AG09309 (cell line): ENCODE data around the gene FARP1.
A peak's percentile ranks its signal among the peaks of the same experiment; 100 is the strongest.

Experiments used
- DNase-seq: peaks from one replicate; pipeline ENCODE4 v3.0.0-alpha.2; 2010; ENCODE audit warnings: low read depth
- H3K4me3 ChIP-seq: 2 replicates; pipeline ENCODE4 v1.5.1; 2011; ENCODE audit warnings: mild to moderate bottlenecking, low read depth, low read length, moderate library complexity; ENCODE audit not compliant: control insufficient read depth
- CTCF ChIP-seq: IDR thresholded peaks from 2 replicates; pipeline ENCODE4 v1.5.1; 2011; ENCODE audit warnings: mild to moderate bottlenecking, low read depth, low read length, inconsistent platforms; ENCODE audit not compliant: insufficient read depth, control insufficient read depth; ENCODE audit errors: missing control alignments

The FARP1 gene

GRCh38 chr13:98129059-98129746 lies 13.7 kb upstream of the FARP1 start:
- TF ChIP-seq CTCF, result no peak
- H3K4me3 ChIP-seq, result no peak overlapping the region
- no peak for DNase-seq

GRCh38 chr13:98133946-98134345 lies 8.9 kb upstream of the FARP1 start:
- DNase-seq, result no peak
- no peak for TF ChIP-seq CTCF
- H3K4me3 ChIP-seq, result no peak overlapping the region

GRCh38 chr13:98134901-98135300 lies 8.0 kb upstream of the FARP1 start:
- no peak for TF ChIP-seq CTCF
- H3K4me3 ChIP-seq, result no peak overlapping the region
- no peak for DNase-seq

GRCh38 chr13:98141091-98141490 lies 1.8 kb upstream of the FARP1 start:
- H3K4me3 ChIP-seq, result no peak overlapping the region
- DNase-seq, result no peak
- TF ChIP-seq CTCF, result no peak

GRCh38 chr13:98141509-98142379 lies 1.1 kb upstream of the FARP1 start:
- no peak for TF ChIP-seq CTCF
- H3K4me3 ChIP-seq, result no peak overlapping the region
- no peak for DNase-seq

GRCh38 chr13:98143157-98143553 lies 261 bp downstream of the FARP1 start:
- H3K4me3 ChIP-seq, result peak overlapping the region; percentile 71
- TF ChIP-seq CTCF, result no peak
- DNase-seq, result no peak
